RWPE1 (cell line): ENCODE measurements around the gene UBE2H.

ENCODE experiments used
- CTCF ChIA-PET: fragments of 350-600 bp; sonication (Branson Sonifier 250); formaldehyde crosslinking; extraction: SDS; loops from one replicate; lab custom pipeline; 2021; lab: Yijun Ruan, JAX
- POLR2A ChIA-PET: fragments of 400-600 bp; formaldehyde crosslinking; extraction: SDS; loops from one replicate; lab custom pipeline; 2020; ENCODE audit warnings: antibody characterized with exemption; ENCODE audit not compliant: low non-redundant PET; lab: Yijun Ruan, JAX
- DNase-seq: peaks from one replicate; pipeline ENCODE4 v3.0.0; 2012; ENCODE audit warnings: low spot score
- H3K27ac ChIP-seq: fragments of 450-650 bp; 2 replicates; pipeline ENCODE4 v1.5.1; 2017
- TF ChIP-seq, protein P1 (sequence below): fragments of 450-650 bp; conservative IDR thresholded peaks from 2 replicates; pipeline ENCODE4 v1.5.1; 2017; ENCODE audit warnings: low read depth, mild to moderate bottlenecking

UBE2H gene

DNA sequence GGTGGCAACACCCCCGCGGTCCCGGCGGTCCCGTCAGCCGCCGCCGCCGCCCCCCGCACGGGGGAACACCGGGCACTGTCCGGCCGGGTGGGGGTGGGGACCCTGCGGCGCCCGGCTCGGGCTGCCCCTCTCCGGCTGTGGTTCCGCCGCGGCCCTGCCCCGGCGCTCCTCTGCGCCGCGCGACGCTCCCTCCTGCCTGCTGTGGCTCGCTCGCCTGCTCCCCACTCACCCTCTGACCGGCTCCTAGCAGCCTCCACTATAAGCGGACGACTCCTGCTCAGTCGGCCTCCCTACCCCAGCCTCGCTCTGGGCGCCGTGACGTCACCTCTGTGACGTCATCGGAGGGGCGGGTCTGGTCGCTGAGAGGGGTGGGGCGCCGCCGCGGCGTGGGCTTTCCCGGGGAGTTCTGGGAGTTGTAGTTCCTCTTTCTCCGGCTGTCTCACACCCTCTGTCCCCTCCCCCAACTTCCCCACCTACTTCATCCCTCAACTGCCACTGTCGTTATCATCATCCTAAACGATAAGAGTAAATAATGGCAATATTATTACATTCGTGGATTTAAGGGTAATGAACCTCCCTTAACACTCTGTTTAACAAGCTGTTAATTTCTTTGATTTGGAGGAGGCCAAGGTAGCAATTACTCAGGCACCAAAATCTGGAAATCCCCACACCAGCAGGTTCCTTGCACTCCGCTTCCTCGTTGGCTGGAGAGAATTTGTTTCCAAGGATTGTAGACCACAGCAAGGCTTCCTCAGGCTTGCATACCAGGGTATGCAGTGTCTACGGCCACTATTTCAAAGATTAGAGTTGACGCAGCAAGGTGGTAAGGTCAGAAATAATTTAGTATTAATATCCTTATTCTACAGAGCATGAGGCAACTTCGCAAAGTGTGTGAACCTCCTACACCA is at the start of gene UBE2H:
TSS of gene UBE2H (minus strand) at position 308 of the 908 bp plus-strand sequence. CDS start 405 bp downstream, outside the sequence.
- DNase-seq: peak; percentile 90
- ChIA-PET POLR2A (no interaction called here), CTCF (interaction anchor here (0.6 kb wide), 1 partner anchor 50 kb away, joined by 13 read pairs; no protein-coding TSS in a partner anchor)
- H3K27ac ChIP-seq: peak within 1 kb of the TSS; percentile 88
- TF ChIP-seq, protein P1, sequence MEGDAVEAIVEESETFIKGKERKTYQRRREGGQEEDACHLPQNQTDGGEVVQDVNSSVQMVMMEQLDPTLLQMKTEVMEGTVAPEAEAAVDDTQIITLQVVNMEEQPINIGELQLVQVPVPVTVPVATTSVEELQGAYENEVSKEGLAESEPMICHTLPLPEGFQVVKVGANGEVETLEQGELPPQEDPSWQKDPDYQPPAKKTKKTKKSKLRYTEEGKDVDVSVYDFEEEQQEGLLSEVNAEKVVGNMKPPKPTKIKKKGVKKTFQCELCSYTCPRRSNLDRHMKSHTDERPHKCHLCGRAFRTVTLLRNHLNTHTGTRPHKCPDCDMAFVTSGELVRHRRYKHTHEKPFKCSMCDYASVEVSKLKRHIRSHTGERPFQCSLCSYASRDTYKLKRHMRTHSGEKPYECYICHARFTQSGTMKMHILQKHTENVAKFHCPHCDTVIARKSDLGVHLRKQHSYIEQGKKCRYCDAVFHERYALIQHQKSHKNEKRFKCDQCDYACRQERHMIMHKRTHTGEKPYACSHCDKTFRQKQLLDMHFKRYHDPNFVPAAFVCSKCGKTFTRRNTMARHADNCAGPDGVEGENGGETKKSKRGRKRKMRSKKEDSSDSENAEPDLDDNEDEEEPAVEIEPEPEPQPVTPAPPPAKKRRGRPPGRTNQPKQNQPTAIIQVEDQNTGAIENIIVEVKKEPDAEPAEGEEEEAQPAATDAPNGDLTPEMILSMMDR: no peak

DNA sequence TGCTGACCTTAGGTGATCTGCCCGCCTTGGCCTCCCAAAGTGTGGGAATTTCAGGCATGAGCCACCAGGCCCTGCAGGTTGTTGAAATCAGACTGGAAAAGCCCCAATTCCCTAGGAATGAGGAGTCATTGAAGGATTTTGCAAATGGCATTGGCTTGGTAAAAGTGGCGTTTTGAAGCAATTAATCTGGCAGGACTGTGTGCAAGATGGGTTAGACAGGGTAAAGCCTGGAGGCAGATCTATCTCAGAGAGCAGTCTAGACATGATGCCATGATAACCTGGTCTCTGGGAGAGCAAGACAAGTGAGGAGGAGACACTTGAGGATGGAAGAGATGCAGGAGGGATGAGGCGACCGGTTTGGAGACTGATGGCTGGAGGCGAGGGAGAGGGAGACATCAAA is 45.7 kb upstream of the UBE2H start:
- DNase-seq: no peak
- POLR2A ChIA-PET: no interaction called here
- H3K27ac ChIP-seq: no peak overlapping the region
- TF ChIP-seq, protein P1: no peak
- CTCF ChIA-PET: no interaction called here

GRCh38 chr7:129997285-129997684 is 44.5 kb upstream of the UBE2H start:
- H3K27ac ChIP-seq: no peak overlapping the region
- DNase-seq: no peak
- TF ChIP-seq, protein P1: no peak
- CTCF ChIA-PET: no interaction called here
- POLR2A ChIA-PET: no interaction called here

- CTCF ChIA-PET: interaction anchor here (1.1 kb wide), 1 partner anchor 23 kb away, joined by 3 read pairs; no protein-coding TSS in a partner anchor
- no peak overlapping the region for H3K27ac ChIP-seq
- TF ChIP-seq, protein P1: no peak
- POLR2A ChIA-PET: no interaction called here
- DNase-seq: no peak
Observed at GRCh38 chr7:129993275-129993674, 40.5 kb upstream of the UBE2H start.

- CTCF ChIA-PET: no interaction called here
- DNase-seq: no peak
- peak overlapping the region; percentile 27 for H3K27ac ChIP-seq
- TF ChIP-seq, protein P1: no peak
- POLR2A ChIA-PET: no interaction called here
Observed at GRCh38 chr7:129990403-129991192, 37.8 kb upstream of the UBE2H start.

- TF ChIP-seq, protein P1: no peak
- ChIA-PET POLR2A (no interaction called here), CTCF (no interaction called here)
- no peak for DNase-seq
- H3K27ac ChIP-seq: 0 out of 2 replicates have a peak overlapping the region, but pooled peaks have one; percentile 9
Observed at GRCh38 chr7:129989466-129989865, 36.7 kb upstream of the UBE2H start.
